Hepatocyte (in vitro differentiated cells): ENCODE data around the gene ADAMTSL3. TPM values are rescaled to one million over a fixed set of nuclear protein-coding genes. Genes with fewer than 3 reads are reported as not detected.
"Not testable (repeated sequence)": the region's sequence is repeated elsewhere in the genome, so short reads cannot be mapped to it uniquely, and the experiment has no call there.

Source experiments
- DNase-seq: peaks from one replicate; pipeline ENCODE4 v3.0.0-alpha.2; 2016; ENCODE audit warnings: low spot score
- H2AFZ ChIP-seq: fragments of 200-600 bp; sonication (generic); 2 replicates; pipeline ENCODE4 v1.6.0; 2016; ENCODE audit warnings: antibody characterized with exemption, mild to moderate bottlenecking
- H3K27ac ChIP-seq: fragments of 200-600 bp; sonication (generic); 2 replicates; pipeline ENCODE4 v1.5.1; 2016; ENCODE audit warnings: mild to moderate bottlenecking
- H3K27me3 ChIP-seq: fragments of 200-600 bp; sonication (generic); 2 replicates; pipeline ENCODE4 v1.6.1; 2016
- H3K36me3 ChIP-seq: fragments of 200-600 bp; sonication (generic); replicated peaks from 2 replicates; pipeline ENCODE4 v1.5.1; 2016; ENCODE audit warnings: low read depth; ENCODE audit not compliant: insufficient read depth
- H3K4me1 ChIP-seq: fragments of 200-600 bp; sonication (generic); 2 replicates; pipeline ENCODE4 v1.5.1; 2016; ENCODE audit warnings: mild to moderate bottlenecking, moderate library complexity; ENCODE audit not compliant: insufficient read depth
- H3K4me2 ChIP-seq: fragments of 200-600 bp; sonication (generic); 2 replicates; pipeline ENCODE4 v1.6.0; 2016
- H3K4me3 ChIP-seq: fragments of 200-600 bp; sonication (generic); 2 replicates; pipeline ENCODE4 v1.5.1; 2016; ENCODE audit warnings: mild to moderate bottlenecking
- H3K79me2 ChIP-seq: fragments of 200-600 bp; sonication (generic); 2 replicates; pipeline ENCODE4 v1.6.0; 2017; ENCODE audit warnings: mild to moderate bottlenecking
- H3K9me2 ChIP-seq: fragments of 200-600 bp; sonication (generic); replicated peaks from 2 replicates; pipeline ENCODE4 v1.6.0; 2017; ENCODE audit warnings: mild to moderate bottlenecking; ENCODE audit not compliant: insufficient read depth
- H3K9me3 ChIP-seq: fragments of 200-600 bp; sonication (generic); 2 replicates; pipeline ENCODE4 v1.5.1; 2016; ENCODE audit warnings: low read depth, mild to moderate bottlenecking
- H4K20me1 ChIP-seq: fragments of 200-600 bp; sonication (generic); 2 replicates; pipeline ENCODE4 v1.6.0; 2016; ENCODE audit warnings: mild to moderate bottlenecking; ENCODE audit not compliant: insufficient read depth, poor library complexity, severe bottlenecking
- EZH2 ChIP-seq: fragments of 200-600 bp; sonication (generic); IDR thresholded peaks from 2 replicates; pipeline ENCODE4 v1.6.1; 2016; ENCODE audit warnings: antibody characterized with exemption, mild to moderate bottlenecking, borderline replicate concordance
- EZH2phosphoT487 ChIP-seq: fragments of 200-600 bp; sonication (generic); IDR thresholded peaks from one replicate; pipeline ENCODE4 v1.6.1; 2018; ENCODE audit warnings: antibody characterized with exemption, mild to moderate bottlenecking, low read depth, moderate library complexity; ENCODE audit not compliant: unreplicated experiment, severe bottlenecking
- WGBS: methylation state at CpG from one replicate; pipeline ENCODE4 v1.1.6; 2016; ENCODE audit warnings: low lambda C conversion rate; ENCODE audit errors: missing lambda C conversion rate; 5-methylcytosine and 5-hydroxymethylcytosine counted together
- polyA plus RNA-seq: library from polyadenylated mRNA; unstranded; fragments of >200 nt; fragmentation: Nextera tagmentation; extraction: Ambion mirVana; gene quantifications from 2 replicates; pipeline ENCODE4 v1.2.1, GENCODE V29; 2016
- total RNA-seq: library from RNA; depleted of rRNA; stranded (reverse); fragments of >200 nt; gene quantifications from 2 replicates; pipeline ENCODE4 v1.2.3, GENCODE V29; 2014
- TF ChIP-seq, protein P1 (sequence below): fragments of 200-600 bp; sonication (generic); IDR thresholded peaks from 2 replicates; pipeline ENCODE4 v1.5.1; 2016; ENCODE audit warnings: antibody characterized with exemption, mild to moderate bottlenecking; ENCODE audit not compliant: poor library complexity

The ADAMTSL3 gene
- total and polyA plus RNA-seq, 2 experiments from 2014 or later: 5.0 to 5.2 TPM

DNA sequence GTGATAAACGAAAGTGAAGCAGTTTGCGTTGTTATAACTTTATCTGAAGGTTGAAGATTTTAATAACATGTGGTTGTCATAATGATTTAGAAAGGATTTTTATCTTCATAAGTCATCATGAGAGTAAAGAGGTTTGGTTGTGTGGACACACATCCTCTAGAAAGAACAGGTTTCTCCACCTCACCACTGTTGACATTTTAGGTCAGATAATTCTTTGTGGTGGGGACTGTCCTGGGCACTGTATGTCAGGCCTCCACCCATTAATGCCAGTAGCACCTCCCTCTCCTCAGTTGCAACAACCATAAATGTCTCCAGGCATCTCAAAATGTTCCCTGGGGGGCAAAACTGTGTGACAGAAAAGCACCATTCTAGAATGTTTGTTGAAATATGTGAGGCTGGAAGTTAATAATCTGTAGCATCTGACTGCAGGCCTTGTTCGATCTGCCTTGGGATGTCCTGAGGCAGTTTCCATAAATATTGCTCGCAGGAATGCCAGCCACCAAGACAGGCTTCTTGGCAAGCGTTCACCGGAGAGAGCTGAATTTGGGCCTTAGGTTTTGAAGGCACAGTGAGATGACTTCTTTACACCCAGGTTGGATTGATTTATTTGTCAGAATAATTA, 100.1 kb downstream of the ADAMTSL3 start:
- no peak overlapping the region for H3K27ac ChIP-seq
- 83% methylated on average over 6 of the region's 6 CpGs for WGBS
- H3K4me1 ChIP-seq: no peaks in the 10 kb centered on the region
- H4K20me1 ChIP-seq: no peaks in the 10 kb centered on the region
- no peaks in the 10 kb centered on the region for H3K36me3 ChIP-seq
- no peak overlapping the region for H3K4me3 ChIP-seq
- TF ChIP-seq, protein P1, sequence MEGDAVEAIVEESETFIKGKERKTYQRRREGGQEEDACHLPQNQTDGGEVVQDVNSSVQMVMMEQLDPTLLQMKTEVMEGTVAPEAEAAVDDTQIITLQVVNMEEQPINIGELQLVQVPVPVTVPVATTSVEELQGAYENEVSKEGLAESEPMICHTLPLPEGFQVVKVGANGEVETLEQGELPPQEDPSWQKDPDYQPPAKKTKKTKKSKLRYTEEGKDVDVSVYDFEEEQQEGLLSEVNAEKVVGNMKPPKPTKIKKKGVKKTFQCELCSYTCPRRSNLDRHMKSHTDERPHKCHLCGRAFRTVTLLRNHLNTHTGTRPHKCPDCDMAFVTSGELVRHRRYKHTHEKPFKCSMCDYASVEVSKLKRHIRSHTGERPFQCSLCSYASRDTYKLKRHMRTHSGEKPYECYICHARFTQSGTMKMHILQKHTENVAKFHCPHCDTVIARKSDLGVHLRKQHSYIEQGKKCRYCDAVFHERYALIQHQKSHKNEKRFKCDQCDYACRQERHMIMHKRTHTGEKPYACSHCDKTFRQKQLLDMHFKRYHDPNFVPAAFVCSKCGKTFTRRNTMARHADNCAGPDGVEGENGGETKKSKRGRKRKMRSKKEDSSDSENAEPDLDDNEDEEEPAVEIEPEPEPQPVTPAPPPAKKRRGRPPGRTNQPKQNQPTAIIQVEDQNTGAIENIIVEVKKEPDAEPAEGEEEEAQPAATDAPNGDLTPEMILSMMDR: no peak
- TF ChIP-seq EZH2phosphoT487 (no peak), EZH2 (no peak)
- no peaks in the 10 kb centered on the region for H3K79me2 ChIP-seq
- no peaks in the 10 kb centered on the region for H3K27me3 ChIP-seq
- H3K9me3 ChIP-seq: no peaks in the 10 kb centered on the region
- no peak for DNase-seq
- no peak overlapping the region for H2AFZ ChIP-seq
- H3K4me2 ChIP-seq: no peak overlapping the region
- H3K9me2 ChIP-seq: no peaks in the 10 kb centered on the region

DNA sequence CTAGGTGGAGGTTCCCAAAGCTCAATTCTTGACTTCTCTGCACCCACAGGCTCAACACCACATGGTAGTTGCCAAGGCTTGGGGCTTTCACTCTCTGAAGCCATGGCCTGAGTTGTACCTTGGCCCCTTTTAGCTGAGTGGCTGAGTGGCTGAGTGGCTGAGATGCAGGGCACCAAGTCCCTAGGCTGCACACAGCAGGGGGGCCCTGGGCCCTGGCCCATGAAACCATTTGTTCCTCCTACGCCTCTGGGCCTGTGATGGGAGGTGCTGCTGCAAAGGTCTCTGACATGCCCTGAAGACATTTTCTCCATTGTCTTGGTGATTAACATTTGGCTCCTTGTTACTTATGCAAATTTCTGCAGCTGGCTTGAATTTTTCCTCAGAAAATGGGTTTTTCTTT, 103.4 kb downstream of the ADAMTSL3 start:
- not testable (repeated sequence) for H3K9me2 ChIP-seq, H3K36me3 ChIP-seq, H3K79me2 ChIP-seq, DNase-seq, H3K27me3 ChIP-seq, H2AFZ ChIP-seq, H3K9me3 ChIP-seq, H3K4me2 ChIP-seq, H3K4me3 ChIP-seq, H3K27ac ChIP-seq, H3K4me1 ChIP-seq, H4K20me1 ChIP-seq
- 100% methylated on average over 1 of the region's 1 CpG for WGBS

DNA sequence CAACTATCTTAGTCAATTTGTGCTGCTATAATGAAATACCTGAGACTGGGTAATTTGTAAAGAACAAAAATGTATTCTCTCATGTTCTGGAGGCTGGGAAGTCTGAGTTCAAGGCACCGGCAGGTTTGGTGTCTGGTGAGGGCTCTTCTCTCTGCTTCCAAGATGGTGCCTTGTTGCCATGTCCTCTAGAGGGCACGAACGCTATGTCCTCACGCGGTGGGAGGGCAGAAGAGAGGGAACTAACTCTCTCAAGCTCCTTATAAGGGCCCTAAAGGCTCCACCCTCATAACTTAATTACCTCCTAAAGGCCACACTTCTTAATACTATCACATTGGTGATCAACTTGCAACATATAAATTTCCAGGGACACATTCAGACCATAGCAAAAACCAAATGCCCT, 108.4 kb downstream of the ADAMTSL3 start:
- H3K9me3 ChIP-seq: no peaks in the 10 kb centered on the region
- no peak for TF ChIP-seq EZH2
- no peak for TF ChIP-seq EZH2phosphoT487
- TF ChIP-seq, protein P1: no peak
- no peaks in the 10 kb centered on the region for H4K20me1 ChIP-seq
- DNase-seq: no peak
- H3K27me3 ChIP-seq: no peaks in the 10 kb centered on the region
- H3K4me3 ChIP-seq: no peak overlapping the region
- no peaks in the 10 kb centered on the region for H3K79me2 ChIP-seq
- H3K36me3 ChIP-seq: no peaks in the 10 kb centered on the region
- H3K4me2 ChIP-seq: no peak overlapping the region
- no peak overlapping the region for H3K27ac ChIP-seq
- no peak overlapping the region for H2AFZ ChIP-seq
- no peaks in the 10 kb centered on the region for H3K4me1 ChIP-seq
- 96% methylated on average over 5 of the region's 5 CpGs for WGBS
- H3K9me2 ChIP-seq: no peaks in the 10 kb centered on the region

DNA sequence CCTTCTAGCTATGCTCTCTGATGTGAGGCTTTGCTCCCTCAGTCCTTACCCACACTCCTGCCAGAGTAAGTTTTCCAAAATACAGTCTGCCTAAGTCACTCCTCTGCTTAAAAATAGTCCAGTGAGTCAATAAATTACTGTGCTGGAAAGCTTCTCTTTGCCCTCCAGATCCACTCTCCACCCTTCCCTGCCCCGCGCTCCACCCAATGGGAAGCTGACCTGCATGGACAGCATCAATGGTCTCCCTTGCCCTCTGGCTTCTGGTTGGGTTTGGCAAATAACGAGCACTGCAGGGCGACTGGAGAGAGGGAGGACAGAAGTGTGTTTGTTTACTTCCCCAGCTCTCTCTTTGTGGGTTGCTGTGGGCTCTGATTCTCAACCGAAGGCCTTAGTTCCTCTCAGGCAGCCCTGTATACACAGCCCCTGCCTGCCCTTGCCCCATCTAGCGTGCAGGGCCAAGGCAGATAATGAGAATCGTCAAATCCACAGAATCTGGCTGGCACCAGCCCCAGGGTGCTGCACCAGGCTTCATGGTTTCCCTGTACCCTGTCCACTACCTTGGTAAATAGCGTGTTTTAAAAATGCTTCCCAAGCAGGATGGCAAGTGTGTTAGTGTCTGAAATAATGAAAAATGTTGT, 110.4 kb downstream of the ADAMTSL3 start:
- H3K79me2 ChIP-seq: no peaks in the 10 kb centered on the region
- no peaks in the 10 kb centered on the region for H3K36me3 ChIP-seq
- no peaks in the 10 kb centered on the region for H3K4me1 ChIP-seq
- no peak overlapping the region for H3K4me3 ChIP-seq
- no peak overlapping the region for H3K4me2 ChIP-seq
- no peak overlapping the region for H3K27ac ChIP-seq
- no peaks in the 10 kb centered on the region for H3K9me2 ChIP-seq
- H3K9me3 ChIP-seq: no peaks in the 10 kb centered on the region
- H2AFZ ChIP-seq: no peak overlapping the region
- TF ChIP-seq, protein P1: no peak
- TF ChIP-seq EZH2phosphoT487: no peak
- no peak for TF ChIP-seq EZH2
- 80% methylated on average over 8 of the region's 8 CpGs for WGBS
- H3K27me3 ChIP-seq: no peaks in the 10 kb centered on the region
- H4K20me1 ChIP-seq: no peaks in the 10 kb centered on the region
- no peak for DNase-seq
